IMR-90 (cell line): ENCODE data around the gene CEP162. TPM values are rescaled to one million over a fixed set of nuclear protein-coding genes. Genes with fewer than 3 reads are reported as not detected.

Experiments
- ATAC-seq: fragments of 200-7000 bp; cut with Tn5 transposase; 2 replicates; pipeline ENCODE4 v1.9.1; 2020; ENCODE audit warnings: low read depth, mild to moderate bottlenecking, moderate library complexity
- BruUV-seq: library from RNA; stranded (reverse); fragments of 400-500 nt; replicated peaks from 2 replicates; lab custom pipeline; 2021; lab: Mats Ljungman, UMichigan
- CTCF ChIA-PET: fragments of 300-600 bp; formaldehyde crosslinking; extraction: SDS; loops from one replicate; lab custom pipeline; 2021; ENCODE audit warnings: antibody characterized with exemption; lab: Yijun Ruan, JAX
- POLR2A ChIA-PET: fragments of 300-600 bp; sonication (Branson Sonifier 250); formaldehyde crosslinking; loops from one replicate; lab custom pipeline; 2022; ENCODE audit warnings: antibody characterized with exemption; ENCODE audit not compliant: unreplicated experiment; lab: Charles Lee
- DNase-seq: peaks from one replicate; pipeline ENCODE4 v3.0.0; 2013
- H2AFZ ChIP-seq: replicated peaks from 2 replicates; pipeline ENCODE3; 2013; ENCODE audit warnings: low read length, mild to moderate bottlenecking; ENCODE audit not compliant: poor library complexity
- H2AK5ac ChIP-seq: 2 replicates; pipeline ENCODE4 v1.6.1; 2013; ENCODE audit warnings: low read depth, low read length, inconsistent platforms
- H2AK9ac ChIP-seq: replicated peaks from 2 replicates; pipeline ENCODE3; 2013; ENCODE audit warnings: mild to moderate bottlenecking, low read depth, low read length, moderate library complexity; ENCODE audit not compliant: poor library complexity
- H2BK120ac ChIP-seq: 2 replicates; pipeline ENCODE4 v1.6.1; 2013; ENCODE audit warnings: low read depth, low read length, inconsistent platforms
- H2BK15ac ChIP-seq: 3 replicates; pipeline ENCODE4 v1.6.1; 2013; ENCODE audit warnings: low read depth, low read length, inconsistent platforms
- H2BK20ac ChIP-seq: 2 replicates; pipeline ENCODE4 v1.6.1; 2013; ENCODE audit warnings: low read depth, mild to moderate bottlenecking, inconsistent platforms, low read length, moderate library complexity
- H2BK5ac ChIP-seq: 2 replicates; pipeline ENCODE4 v1.6.1; 2013; ENCODE audit warnings: mild to moderate bottlenecking, low read depth, low read length, inconsistent platforms; ENCODE audit not compliant: poor library complexity, severe bottlenecking
- H3K14ac ChIP-seq: replicated peaks from 2 replicates; pipeline ENCODE4 v1.6.1; 2013; ENCODE audit warnings: low read depth, low read length, inconsistent platforms
- H3K18ac ChIP-seq: 2 replicates; pipeline ENCODE4 v1.6.1; 2013; ENCODE audit warnings: low read depth, low read length, control low read depth
- H3K23ac ChIP-seq: 2 replicates; pipeline ENCODE4 v1.6.1; 2013; ENCODE audit warnings: low read depth, low read length, inconsistent platforms
- H3K27ac ChIP-seq: 2 replicates; pipeline ENCODE4 v1.5.1; 2013; ENCODE audit warnings: mild to moderate bottlenecking, control low read depth, low read length; ENCODE audit not compliant: insufficient read depth
- H3K27me3 ChIP-seq: 2 replicates; pipeline ENCODE4 v1.6.1; 2013; ENCODE audit warnings: low read length; ENCODE audit not compliant: control insufficient read depth, insufficient read depth
- H3K36me3 ChIP-seq: 2 replicates; pipeline ENCODE4 v1.6.1; 2013; ENCODE audit warnings: low read length, mixed read lengths; ENCODE audit not compliant: control insufficient read depth, insufficient read depth
- H3K4ac ChIP-seq: 2 replicates; pipeline ENCODE4 v1.6.1; 2013; ENCODE audit warnings: low read depth, low read length, inconsistent platforms
- H3K4me1 ChIP-seq: 2 replicates; pipeline ENCODE4 v1.6.1; 2013; ENCODE audit warnings: low read length, mixed read lengths; ENCODE audit not compliant: control insufficient read depth, insufficient read depth
- H3K4me2 ChIP-seq: 2 replicates; pipeline ENCODE4 v1.6.1; 2013; ENCODE audit warnings: low read depth, mild to moderate bottlenecking, control low read depth, low read length, moderate library complexity
- H3K4me3 ChIP-seq: 2 replicates; pipeline ENCODE4 v1.5.1; 2013; ENCODE audit warnings: low read depth, mild to moderate bottlenecking, control low read depth, low read length, moderate library complexity; ENCODE audit not compliant: insufficient read depth
- H3K56ac ChIP-seq: 2 replicates; pipeline ENCODE4 v1.6.1; 2013; ENCODE audit warnings: low read length, inconsistent platforms; ENCODE audit not compliant: insufficient read depth; ENCODE audit errors: extremely low read depth
- H3K79me1 ChIP-seq, 2 experiments: 2 replicates each; pipeline ENCODE4 v1.6.1; 2013; ENCODE audit warnings: low read length in 2 of 2, inconsistent platforms in 1 of 2, low read depth in 1 of 2
- H3K9ac ChIP-seq: 2 replicates; pipeline ENCODE4 v1.6.1; 2013; ENCODE audit warnings: low read depth, low read length, control low read depth
- H3K9me1 ChIP-seq: 2 replicates; pipeline ENCODE4 v1.6.1; 2013; ENCODE audit warnings: low read length, inconsistent platforms; ENCODE audit not compliant: insufficient read depth
- H3K9me3 ChIP-seq: 2 replicates; pipeline ENCODE4 v1.6.1; 2013; ENCODE audit warnings: low read length; ENCODE audit not compliant: control insufficient read depth, insufficient read depth
- H4K20me1 ChIP-seq: 2 replicates; pipeline ENCODE4 v1.6.1; 2013; ENCODE audit warnings: low read length, inconsistent platforms; ENCODE audit not compliant: insufficient read depth
- H4K5ac ChIP-seq: 2 replicates; pipeline ENCODE4 v1.6.1; 2013; ENCODE audit warnings: mild to moderate bottlenecking, low read depth, low read length, control low read depth
- H4K8ac ChIP-seq, 2 experiments: 2 replicates each; pipeline ENCODE4 v1.6.1; 2013; ENCODE audit warnings: low read depth in 2 of 2, low read length in 2 of 2, control low read depth in 1 of 2, inconsistent platforms in 1 of 2
- H4K91ac ChIP-seq: 2 replicates; pipeline ENCODE4 v1.6.1; 2013; ENCODE audit warnings: low read depth, low read length, inconsistent platforms; ENCODE audit not compliant: insufficient read depth
- BHLHE40 ChIP-seq: fragments of 150-350 bp; IDR thresholded peaks from 2 replicates; pipeline ENCODE4 v1.6.1; 2016; ENCODE audit warnings: mild to moderate bottlenecking, low read depth, low read length
- NFE2L2 ChIP-seq: fragments of 150-350 bp; IDR thresholded peaks from 2 replicates; pipeline ENCODE4 v1.6.1; 2016; ENCODE audit warnings: low read depth, mild to moderate bottlenecking, low read length
- RCOR1 ChIP-seq: IDR thresholded peaks from 2 replicates; pipeline ENCODE4 v1.6.1; 2012; ENCODE audit warnings: mild to moderate bottlenecking, low read length, improper control_type of control experiment; ENCODE audit not compliant: insufficient replicate concordance
- RFX5 ChIP-seq: IDR thresholded peaks from 2 replicates; pipeline ENCODE4 v1.8.0; 2012; ENCODE audit warnings: low read depth, mild to moderate bottlenecking, low read length, moderate library complexity
- WGBS, 2 experiments: methylation state at CpG; one replicate each; pipeline versions ENCODE4 v1.1.5 to v1.1.7; 2013; ENCODE audit warnings: missing lambda C conversion rate in 2 of 2; ENCODE audit not compliant: insufficient read length in 1 of 2; ENCODE audit errors: extremely low coverage in 2 of 2; 5-methylcytosine and 5-hydroxymethylcytosine counted together
- dilution Hi-C: fragments of 300-500 bp; cut with HindIII; formaldehyde crosslinking; loops from one replicate; pipeline ENCODE4 v1.14.3; 2018; ENCODE audit warnings: low sequenced_read_pairs; ENCODE audit not compliant: unreplicated experiment
- in situ Hi-C: fragments of 300-500 bp; cut with MboI; formaldehyde crosslinking; loops from 3 replicates; pipeline ENCODE4 v1.14.3; 2019; ENCODE audit warnings: low sequenced_read_pairs, inconsistent platforms, mixed read lengths
- intact Hi-C: fragments of 100-400 bp; cut with micrococcal nuclease; formaldehyde crosslinking; loops from 2 replicates; pipeline ENCODE4 v1.10.0; 2022
- polyA plus RNA-seq, 3 experiments: library from polyadenylated mRNA; depleted of rRNA; stranded (reverse); fragments of >200 nt; gene quantifications; 2 replicates each; pipeline ENCODE4 v1.2.3, GENCODE V29; 2012; ENCODE audit warnings: low replicate concordance in 1 of 3
- total RNA-seq: library from RNA; depleted of rRNA; stranded (reverse); fragments of >200 nt; gene quantifications from 2 replicates; pipeline ENCODE4 v1.2.3, GENCODE V29; 2012
- TF ChIP-seq, protein P1 (sequence below): fragments of 150-350 bp; IDR thresholded peaks from 2 replicates; pipeline ENCODE4 v1.6.1; 2017; ENCODE audit warnings: mild to moderate bottlenecking, antibody characterized with exemption, low read length, low read depth

The CEP162 gene
- total and polyA plus RNA-seq, 2 of the 4 experiments (the other 2 are of a cell fraction): 1.2 to 1.6 TPM

DNA sequence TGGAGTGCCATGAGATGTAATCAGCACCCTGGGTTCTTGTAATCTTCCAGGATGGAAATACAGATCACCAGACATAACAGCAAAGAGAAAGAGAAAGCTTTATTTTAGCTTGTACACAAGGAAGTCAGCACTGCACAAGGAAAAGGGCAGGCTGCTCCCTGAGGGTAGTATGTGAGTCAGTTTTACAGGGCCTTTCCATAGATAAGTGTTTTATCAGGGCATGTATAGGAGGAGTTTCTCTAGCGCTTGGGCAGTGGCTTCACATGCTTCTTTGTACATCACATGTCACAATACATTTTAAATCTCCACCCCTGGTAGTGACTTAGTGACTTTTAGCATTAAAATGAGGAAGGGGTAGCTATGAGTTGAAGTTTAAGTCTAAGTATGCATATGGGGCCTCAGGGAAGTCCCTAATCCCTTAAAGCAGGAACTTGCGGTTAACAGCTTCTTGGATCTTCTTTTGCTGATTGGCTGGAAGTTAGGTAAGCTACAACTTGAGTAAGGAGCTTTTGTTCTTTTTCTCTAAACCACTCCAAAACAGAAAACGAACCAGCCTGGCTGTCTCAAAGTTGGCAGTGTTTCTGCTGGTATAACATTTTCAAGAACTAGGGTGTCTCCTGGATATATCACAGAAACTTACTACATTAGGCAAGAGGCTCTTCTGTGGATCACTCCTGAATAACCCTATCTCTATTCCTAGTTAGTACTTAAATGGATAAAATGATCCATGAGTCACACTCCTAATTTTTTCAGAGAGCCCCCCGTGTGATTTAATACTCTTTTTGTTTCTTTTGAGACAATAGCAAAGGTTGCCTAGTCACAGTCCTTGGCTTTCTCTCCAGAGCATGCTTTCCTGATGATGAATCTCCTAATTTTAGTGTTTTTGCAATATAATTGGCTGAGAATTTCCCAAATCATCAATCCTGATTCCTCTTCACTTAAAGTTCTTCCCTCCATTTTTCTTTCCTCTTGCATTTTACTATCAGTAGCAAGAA, 133.7 kb downstream of the CEP162 start:
- Histone ChIP-seq H3K4ac (no peak overlapping the region), H3K4me1 (no peaks in the 10 kb centered on the region), H3K18ac (no peak overlapping the region), H4K20me1 (no peaks in the 10 kb centered on the region), H2BK15ac (no peak overlapping the region), H3K27me3 (no peaks in the 10 kb centered on the region), H2BK120ac (no peak overlapping the region), H4K5ac (no peak overlapping the region), H3K4me3 (no peak overlapping the region), H3K9ac (no peak overlapping the region), H2BK20ac (no peak overlapping the region), H3K56ac (no peak overlapping the region), H2AK9ac (no peak overlapping the region), H2BK5ac (no peak overlapping the region), H4K91ac (no peak overlapping the region), H3K23ac (no peak overlapping the region), H3K14ac (no peak overlapping the region), H4K8ac (no peak overlapping the region), H3K79me1 (no peaks in the 10 kb centered on the region), H3K9me1 (no peaks in the 10 kb centered on the region), H2AFZ (no peak overlapping the region), H3K9me3 (no peaks in the 10 kb centered on the region), H2AK5ac (no peak overlapping the region), H3K36me3 (no peaks in the 10 kb centered on the region), H3K27ac (no peak overlapping the region), H3K4me2 (no peak overlapping the region)
- ChIA-PET CTCF (interaction anchor here (1.3 kb wide), 1 partner anchor 11 kb away, joined by 3 read pairs; no protein-coding TSS in a partner anchor), POLR2A (no interaction called here)
- DNase-seq (no peak), ATAC-seq (no peak)
- intact Hi-C loops (no loop called here), dilution Hi-C loops (no loop called here), in situ Hi-C loops (no loop called here)
- no TSS peak for BruUV-seq
- no CpG with 5 or more reads among the region's 4 CpGs for WGBS, 2 experiments
- TF ChIP-seq RFX5 (no peak), NFE2L2 (no peak), RCOR1 (no peak), BHLHE40 (no peak)
- TF ChIP-seq, protein P1, sequence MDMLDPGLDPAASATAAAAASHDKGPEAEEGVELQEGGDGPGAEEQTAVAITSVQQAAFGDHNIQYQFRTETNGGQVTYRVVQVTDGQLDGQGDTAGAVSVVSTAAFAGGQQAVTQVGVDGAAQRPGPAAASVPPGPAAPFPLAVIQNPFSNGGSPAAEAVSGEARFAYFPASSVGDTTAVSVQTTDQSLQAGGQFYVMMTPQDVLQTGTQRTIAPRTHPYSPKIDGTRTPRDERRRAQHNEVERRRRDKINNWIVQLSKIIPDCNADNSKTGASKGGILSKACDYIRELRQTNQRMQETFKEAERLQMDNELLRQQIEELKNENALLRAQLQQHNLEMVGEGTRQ: no peak
